Cardiac septum (tissue), 1 donor: ENCODE results near the gene C9orf72. TPM values are rescaled to one million over a fixed set of nuclear protein-coding genes. Genes with fewer than 3 reads are reported as not detected.
A peak's percentile ranks its signal among the peaks of the same experiment; 100 is the strongest.

ENCODE experiments used
- DNase-seq: peaks from one replicate; pipeline ENCODE4 v3.0.0-alpha.2; 2020; ENCODE audit warnings: low spot score
- intact Hi-C: fragments of 100-400 bp; cut with DNase I; formaldehyde crosslinking; loops from one replicate; pipeline ENCODE4 v1.14.0; 2022
- total RNA-seq: library from RNA; stranded (reverse); fragmentation: NEBNext Ultra II Directional; extraction: Animal tissue kit (Norgen Biotek cat#: 25700); gene quantifications from one replicate; pipeline ENCODE4 v1.2.1, GENCODE V29; 2021
- donor health status: DM: no; HTN: no; CAD: no.

Gene C9orf72
- total RNA-seq, 1 donor from 2014 or later: 11.4 TPM

DNA sequence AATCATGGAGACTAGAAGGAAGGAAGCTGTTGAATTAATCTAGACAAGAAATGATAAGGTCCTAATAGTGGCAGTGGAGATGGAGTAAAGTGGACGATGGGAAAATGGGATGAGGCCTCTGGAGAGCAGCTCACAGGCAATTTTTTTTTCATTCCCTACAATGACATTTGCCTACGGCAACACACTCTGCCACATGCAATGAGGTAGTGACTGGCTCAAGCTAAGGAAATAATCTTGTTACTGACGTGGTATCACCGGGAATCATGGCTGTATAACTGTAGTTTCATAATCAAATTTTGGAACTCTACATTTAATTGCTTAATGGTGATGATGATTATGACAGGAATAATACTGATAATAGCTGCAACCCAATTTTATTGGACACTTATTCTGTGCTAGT, 31.5 kb downstream of the C9orf72 start:
- intact Hi-C loops: no loop called here
- no peak for DNase-seq

DNA sequence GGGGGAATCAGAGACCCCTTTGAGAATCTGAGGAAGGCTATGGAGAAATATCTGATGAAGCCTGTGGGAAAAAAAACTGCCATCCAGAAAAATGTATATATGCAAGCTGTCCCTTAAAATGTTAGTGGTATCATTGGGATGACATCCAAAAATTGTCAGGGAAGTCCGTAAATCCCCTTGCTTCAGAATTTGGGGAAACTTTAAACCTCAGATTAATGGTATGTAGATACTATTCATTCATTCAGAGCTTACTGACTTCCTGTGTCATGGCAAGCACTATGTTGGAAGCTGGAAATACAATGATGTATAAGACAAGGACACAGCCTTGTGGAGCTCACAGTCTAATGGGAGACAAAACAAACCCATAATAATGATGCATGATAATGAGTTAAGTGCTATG, 32.8 kb downstream of the C9orf72 start:
- no peak for DNase-seq
- intact Hi-C loops: no loop called here

GRCh38 chr9:27539479-27540441, 33.5 kb downstream of the C9orf72 start:
- intact Hi-C loops: no loop called here
- DNase-seq: no peak

- DNase-seq: no peak
- intact Hi-C loops: no loop called here
Observed at GRCh38 chr9:27538647-27539046, 34.6 kb downstream of the C9orf72 start.

GRCh38 chr9:27537756-27538155, 35.5 kb downstream of the C9orf72 start:
- intact Hi-C loops: no loop called here
- DNase-seq: no peak

GRCh38 chr9:27537027-27537435, 36.2 kb downstream of the C9orf72 start:
- intact Hi-C loops: no loop called here
- DNase-seq: no peak

GRCh38 chr9:27536168-27536567, 37.1 kb downstream of the C9orf72 start:
- intact Hi-C loops: no loop called here
- DNase-seq: no peak

DNA sequence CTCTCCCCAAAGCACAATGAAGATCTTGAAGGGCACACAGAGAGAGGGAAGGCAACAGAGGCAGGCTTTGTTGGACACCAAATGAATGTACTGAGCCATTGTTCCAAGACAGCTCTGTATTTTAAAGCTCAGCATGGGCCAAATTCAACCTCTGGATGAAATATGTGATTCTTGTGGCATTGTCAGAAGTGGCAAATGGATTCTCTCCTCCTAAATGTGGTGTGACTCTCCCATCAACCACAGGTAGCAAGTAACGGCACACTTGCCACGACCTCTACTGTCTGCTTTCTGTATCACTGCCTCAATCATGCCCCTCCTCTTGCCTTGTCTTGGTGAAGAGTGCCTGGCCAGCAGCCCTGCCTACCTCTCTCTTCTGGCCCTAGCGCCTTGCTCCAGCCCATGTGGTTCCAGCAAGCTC, 37.6 kb downstream of the C9orf72 start:
- intact Hi-C loops: no loop called here
- no peak for DNase-seq

DNA sequence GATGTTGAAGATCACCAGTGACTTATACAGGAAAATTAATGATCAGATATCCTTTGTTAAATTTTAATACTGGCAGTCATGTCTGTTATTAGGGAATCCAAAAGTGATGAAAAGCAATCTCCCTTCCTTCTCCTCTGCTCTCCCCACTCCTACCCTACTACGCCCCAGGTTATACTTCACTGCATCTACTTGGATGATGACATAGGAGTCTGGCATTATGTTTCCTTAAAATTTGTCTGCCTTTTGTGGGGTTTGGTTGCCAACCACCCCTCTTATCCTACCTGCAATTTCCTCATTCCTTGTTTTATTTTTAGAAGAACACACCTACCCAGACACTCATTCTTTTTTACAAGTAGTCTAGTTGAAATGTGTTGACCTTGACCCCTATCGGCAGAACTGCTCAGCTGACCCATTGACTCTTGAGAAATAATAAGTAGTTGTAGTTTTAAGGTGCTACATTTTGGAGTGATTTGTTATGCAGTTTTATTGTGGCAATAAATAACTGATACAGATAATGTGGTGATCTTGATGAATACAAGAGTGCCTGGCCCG, 38.5 kb downstream of the C9orf72 start:
- intact Hi-C loops: no loop called here
- DNase-seq: no peak

- intact Hi-C loops: no loop called here
- no peak for DNase-seq
Observed at GRCh38 chr9:27534131-27534530, 39.1 kb downstream of the C9orf72 start.

GRCh38 chr9:27533311-27533710, 40.0 kb downstream of the C9orf72 start:
- intact Hi-C loops: no loop called here
- no peak for DNase-seq

- intact Hi-C loops: no loop called here
- no peak for DNase-seq
Observed at GRCh38 chr9:27532046-27532445, 41.2 kb downstream of the C9orf72 start.

GRCh38 chr9:27530915-27531755, 42.1 kb downstream of the C9orf72 start:
- DNase-seq: no peak

DNA sequence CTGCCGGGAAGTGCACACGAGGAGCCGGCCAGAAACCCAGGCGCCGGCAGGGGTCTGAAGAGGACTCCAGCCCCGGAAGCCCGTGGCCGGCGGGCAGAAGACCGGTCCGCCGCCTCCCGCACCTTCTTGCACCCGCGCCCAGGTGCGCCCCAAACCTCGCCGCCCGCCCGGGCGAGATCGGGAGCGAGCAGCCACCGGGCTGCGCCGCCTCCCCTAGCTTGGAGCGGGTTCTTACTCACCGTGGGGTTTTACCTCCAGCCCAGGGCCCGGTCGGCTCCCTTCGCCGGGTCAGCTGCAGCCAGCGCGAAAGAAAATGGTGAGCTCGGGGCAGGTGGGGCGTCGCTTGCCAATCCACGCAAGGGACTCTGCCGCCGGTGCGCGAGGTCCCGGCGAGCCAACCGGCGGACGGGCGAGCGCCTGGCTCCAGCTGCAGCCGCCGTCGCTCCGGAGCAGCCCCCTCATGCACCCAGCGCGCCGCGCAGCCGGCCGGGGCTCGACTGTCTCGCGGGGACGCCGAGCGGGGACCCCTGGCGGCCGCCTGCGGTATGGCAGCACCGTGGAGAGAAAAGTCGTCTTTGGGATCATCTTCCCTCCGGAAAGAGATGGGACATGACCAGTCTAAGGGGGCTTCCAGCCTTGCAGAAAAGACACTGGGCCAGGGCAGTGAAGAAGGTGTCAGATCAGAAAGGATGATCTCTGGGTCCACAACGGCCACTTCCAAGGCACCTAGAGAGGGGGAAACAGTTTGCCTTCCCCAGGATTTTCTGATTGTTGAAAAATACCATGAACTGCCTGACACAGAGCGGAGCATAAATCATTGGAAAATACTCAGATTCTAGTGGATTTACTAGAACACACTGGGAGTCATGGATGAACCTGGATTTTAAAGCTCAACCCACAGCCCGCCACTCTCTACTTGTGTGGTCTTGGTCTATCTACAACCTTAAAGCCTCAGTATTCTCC, 43.7 kb downstream of the C9orf72 start, which contains the start of gene MOB3B:
MOB3B (minus strand) TSS at position 499 of the 963 bp plus-strand sequence. CDS start 74,264 bp downstream, outside the sequence.
- DNase-seq: peak; percentile 94
- intact Hi-C loops: loop anchor here (1.0 to 10.0 kb wide), 2 partner anchors 55 to 196 kb away; no protein-coding TSS in a partner anchor

More at GRCh38 chr9:27530915-27531755, 42.1 kb downstream of the C9orf72 start:
- intact Hi-C loops: no loop called here

DNA sequence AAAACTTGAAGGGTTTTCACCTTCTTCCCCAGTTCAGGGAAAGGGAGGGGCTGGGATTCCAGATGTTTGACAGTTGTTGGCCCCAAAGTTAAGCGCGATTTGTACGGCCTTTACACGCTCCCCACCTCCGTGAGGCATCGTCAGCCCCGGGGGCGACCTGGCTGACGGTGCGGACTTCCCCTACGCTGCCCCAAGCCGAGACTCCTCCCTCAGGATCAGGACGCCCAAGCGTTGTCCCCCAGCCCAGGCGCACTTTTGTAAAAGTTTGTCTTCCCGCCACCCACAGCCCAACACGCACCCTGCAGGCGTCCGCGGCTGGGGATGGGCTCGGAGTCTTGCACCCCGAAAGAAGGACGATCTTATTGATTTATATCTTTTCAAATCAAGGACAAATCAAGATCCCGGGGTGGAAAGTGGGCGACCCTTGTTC, 44.4 kb downstream of the C9orf72 start:
- intact Hi-C loops: loop anchor here (1.0 to 10.0 kb wide), 2 partner anchors 54 to 196 kb away; no protein-coding TSS in a partner anchor
- DNase-seq: peak; percentile 79

- peak; percentile 83 for DNase-seq
- intact Hi-C loops: loop anchor here (10.0 kb wide), 1 partner anchor 53 kb away; no protein-coding TSS in a partner anchor
Observed at GRCh38 chr9:27528076-27528885, 45.0 kb downstream of the C9orf72 start.

DNA sequence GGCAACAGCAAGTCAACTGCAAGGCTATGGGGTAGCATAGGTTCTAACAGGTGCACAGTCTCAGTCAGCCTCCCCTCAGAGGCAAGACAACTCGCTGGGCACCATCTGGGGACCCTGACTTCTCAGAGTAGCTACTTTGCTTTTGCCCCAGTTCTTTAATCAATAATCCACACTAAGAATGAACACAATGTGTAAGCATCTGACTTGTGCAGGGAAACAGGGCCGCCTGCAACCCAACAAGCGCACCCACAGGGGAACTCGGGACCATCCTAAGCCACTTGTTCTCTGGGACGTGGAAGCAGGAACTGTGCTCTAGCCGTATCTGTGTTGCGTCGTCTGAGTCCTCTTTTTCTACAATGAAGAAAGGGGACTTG, 45.6 kb downstream of the C9orf72 start:
- intact Hi-C loops: loop anchor here (10.0 kb wide), 1 partner anchor 53 kb away; no protein-coding TSS in a partner anchor
- DNase-seq: no peak

- no peak for DNase-seq
- intact Hi-C loops: loop anchor here (10.0 kb wide), 1 partner anchor 49 kb away; no protein-coding TSS in a partner anchor
Observed at GRCh38 chr9:27524236-27524635, 49.0 kb downstream of the C9orf72 start, which contains the start of gene IFNK. IFNK (plus strand) TSS chr9:27524290; CDS start chr9:27524337, 47 bp downstream.
